Measurements from ENCODE around the gene USP17L22. TPM values are rescaled to one million over a fixed set of nuclear protein-coding genes. Genes with fewer than 3 reads are reported as not detected.
"Not testable (repeated sequence)": the region's sequence is repeated elsewhere in the genome, so short reads cannot be mapped to it uniquely, and the experiment has no call there.

The USP17L22 gene
- total RNA-seq, result not detected

- H3K4me1 Mint-ChIP-seq (ENCODE audit: low read depth); H3K9me3 Mint-ChIP-seq; H3K27me3 Mint-ChIP-seq (ENCODE audit: low read depth); H3K36me3 Mint-ChIP-seq (ENCODE audit: low read depth); CTCF ChIA-PET; intact Hi-C loops (cut with micrococcal nuclease); DNase-seq; H3K27ac Mint-ChIP-seq; H3K4me3 Mint-ChIP-seq: not testable (repeated sequence)
Measured at GRCh38 chr4:9267319-9267718, at the start of gene USP17L22. Gene USP17L22 (plus strand): TSS chr4:9267619. CDS start chr4:9267619, 0 bp downstream.

DNA sequence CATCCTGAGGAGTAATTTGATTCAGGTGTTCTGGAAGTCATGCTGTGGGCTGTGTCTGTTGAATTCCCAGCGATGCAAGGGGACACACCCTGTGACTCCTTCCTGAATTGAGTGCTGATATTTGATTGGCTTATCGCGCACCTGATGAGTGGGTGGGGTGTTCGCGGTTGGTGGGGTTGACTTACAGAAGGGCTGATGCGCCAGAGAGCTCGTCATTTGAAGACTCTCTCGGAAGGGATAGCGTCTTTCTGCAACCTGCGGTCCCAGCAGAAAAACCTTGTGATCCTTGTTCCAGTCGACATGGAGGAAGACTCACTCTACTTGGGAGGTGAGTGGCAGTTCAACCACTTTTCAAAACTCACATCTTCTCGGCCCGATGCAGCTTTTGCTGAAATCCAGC is 47.6 kb upstream of the USP17L22 start, which contains the start of gene USP17L12:
Gene USP17L12, plus strand, starts transcription at position 301 of the 400 bp plus-strand sequence. Its CDS starts 0 bp downstream, at position 301.
- H3K4me3 Mint-ChIP-seq; H3K27ac Mint-ChIP-seq; H3K27me3 Mint-ChIP-seq (ENCODE audit: low read depth); intact Hi-C loops (cut with micrococcal nuclease); H3K9me3 Mint-ChIP-seq; CTCF ChIA-PET; DNase-seq; H3K4me1 Mint-ChIP-seq (ENCODE audit: low read depth); H3K36me3 Mint-ChIP-seq (ENCODE audit: low read depth): not testable (repeated sequence)

GRCh38 chr4:9224596-9224995 is 42.8 kb upstream of the USP17L22 start, which contains the start of gene USP17L13:
Gene USP17L13 (plus strand): TSS chr4:9224896. CDS start chr4:9224896, 0 bp downstream.
- H3K9me3 Mint-ChIP-seq; H3K27me3 Mint-ChIP-seq (ENCODE audit: low read depth); intact Hi-C loops (cut with micrococcal nuclease); DNase-seq; H3K36me3 Mint-ChIP-seq (ENCODE audit: low read depth); H3K4me3 Mint-ChIP-seq; CTCF ChIA-PET; H3K4me1 Mint-ChIP-seq (ENCODE audit: low read depth); H3K27ac Mint-ChIP-seq: not testable (repeated sequence)

DNA sequence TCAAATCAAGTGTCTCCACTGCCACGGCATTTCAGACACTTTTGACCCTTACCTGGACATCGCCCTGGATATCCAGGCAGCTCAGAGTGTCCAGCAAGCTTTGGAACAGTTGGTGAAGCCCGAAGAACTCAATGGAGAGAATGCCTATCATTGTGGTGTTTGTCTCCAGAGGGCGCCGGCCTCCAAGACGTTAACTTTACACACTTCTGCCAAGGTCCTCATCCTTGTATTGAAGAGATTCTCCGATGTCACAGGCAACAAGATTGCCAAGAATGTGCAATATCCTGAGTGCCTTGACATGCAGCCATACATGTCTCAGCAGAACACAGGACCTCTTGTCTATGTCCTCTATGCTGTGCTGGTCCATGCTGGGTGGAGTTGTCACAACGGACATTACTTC is 37.2 kb upstream of the USP17L22 start:
- intact Hi-C loops (cut with micrococcal nuclease); H3K27me3 Mint-ChIP-seq (ENCODE audit: low read depth); H3K27ac Mint-ChIP-seq; H3K36me3 Mint-ChIP-seq (ENCODE audit: low read depth); DNase-seq; CTCF ChIA-PET; H3K4me1 Mint-ChIP-seq (ENCODE audit: low read depth); H3K4me3 Mint-ChIP-seq; H3K9me3 Mint-ChIP-seq: not testable (repeated sequence)

- intact Hi-C loops (cut with micrococcal nuclease); DNase-seq; H3K9me3 Mint-ChIP-seq; H3K27me3 Mint-ChIP-seq (ENCODE audit: low read depth); H3K27ac Mint-ChIP-seq; CTCF ChIA-PET; H3K36me3 Mint-ChIP-seq (ENCODE audit: low read depth); H3K4me1 Mint-ChIP-seq (ENCODE audit: low read depth); H3K4me3 Mint-ChIP-seq: not testable (repeated sequence)
Measured at GRCh38 chr4:9234085-9234484, 33.3 kb upstream of the USP17L22 start, which contains the start of gene USP17L15. Gene USP17L15 (plus strand): TSS chr4:9234385. CDS start chr4:9234385, 0 bp downstream.

DNA sequence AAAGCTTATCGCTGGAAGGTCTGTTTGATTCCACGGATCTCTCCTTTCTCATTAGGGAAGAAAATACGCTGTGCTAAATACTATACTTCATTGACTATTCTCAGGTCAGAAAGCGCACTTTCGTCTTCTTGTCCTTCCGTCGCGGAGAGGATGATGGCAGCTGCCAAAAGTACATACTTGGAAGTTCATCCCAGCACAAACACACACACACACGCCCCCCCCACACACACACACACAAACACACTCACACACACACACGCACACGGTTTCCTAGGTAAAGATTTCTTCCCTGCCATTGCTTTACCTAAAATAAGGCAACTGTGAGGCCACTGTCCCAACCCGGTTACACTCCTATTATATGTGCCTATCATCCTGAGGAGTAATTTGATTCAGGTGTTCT is 29.0 kb upstream of the USP17L22 start:
- H3K9me3 Mint-ChIP-seq; H3K4me3 Mint-ChIP-seq; CTCF ChIA-PET; H3K36me3 Mint-ChIP-seq (ENCODE audit: low read depth); H3K27me3 Mint-ChIP-seq (ENCODE audit: low read depth); intact Hi-C loops (cut with micrococcal nuclease); H3K27ac Mint-ChIP-seq; DNase-seq; H3K4me1 Mint-ChIP-seq (ENCODE audit: low read depth): not testable (repeated sequence)

DNA sequence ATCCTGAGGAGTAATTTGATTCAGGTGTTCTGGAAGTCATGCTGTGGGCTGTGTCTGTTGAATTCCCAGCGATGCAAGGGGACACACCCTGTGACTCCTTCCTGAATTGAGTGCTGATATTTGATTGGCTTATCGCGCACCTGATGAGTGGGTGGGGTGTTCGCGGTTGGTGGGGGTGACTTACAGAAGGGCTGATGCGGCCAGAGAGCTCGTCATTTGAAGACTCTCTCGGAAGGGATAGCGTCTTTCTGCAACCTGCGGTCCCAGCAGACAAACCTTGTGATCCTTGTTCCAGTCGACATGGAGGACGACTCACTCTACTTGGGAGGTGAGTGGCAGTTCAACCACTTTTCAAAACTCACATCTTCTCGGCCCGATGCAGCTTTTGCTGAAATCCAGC is 23.8 kb upstream of the USP17L22 start, which contains the start of gene USP17L17:
Gene USP17L17, plus strand, starts transcription at position 301 of the 400 bp plus-strand sequence. Its CDS starts 0 bp downstream, at position 301.
- H3K27me3 Mint-ChIP-seq (ENCODE audit: low read depth), result not testable (repeated sequence)

GRCh38 chr4:9247953-9248680 is 19.3 kb upstream of the USP17L22 start, which contains the start of gene USP17L18:
Gene USP17L18 (plus strand): TSS chr4:9248630. CDS start chr4:9248630, 0 bp downstream.
- H3K4me3 Mint-ChIP-seq; H3K27ac Mint-ChIP-seq; intact Hi-C loops (cut with micrococcal nuclease); H3K4me1 Mint-ChIP-seq (ENCODE audit: low read depth); DNase-seq; H3K36me3 Mint-ChIP-seq (ENCODE audit: low read depth); H3K27me3 Mint-ChIP-seq (ENCODE audit: low read depth); H3K9me3 Mint-ChIP-seq; CTCF ChIA-PET: not testable (repeated sequence)

More for the DNA sequence above, 23.8 kb upstream of the USP17L22 start, which contains the start of gene USP17L17:
- H3K27ac Mint-ChIP-seq; CTCF ChIA-PET; H3K4me1 Mint-ChIP-seq (ENCODE audit: low read depth); DNase-seq; intact Hi-C loops (cut with micrococcal nuclease); H3K36me3 Mint-ChIP-seq (ENCODE audit: low read depth); H3K9me3 Mint-ChIP-seq; H3K4me3 Mint-ChIP-seq: not testable (repeated sequence)

DNA sequence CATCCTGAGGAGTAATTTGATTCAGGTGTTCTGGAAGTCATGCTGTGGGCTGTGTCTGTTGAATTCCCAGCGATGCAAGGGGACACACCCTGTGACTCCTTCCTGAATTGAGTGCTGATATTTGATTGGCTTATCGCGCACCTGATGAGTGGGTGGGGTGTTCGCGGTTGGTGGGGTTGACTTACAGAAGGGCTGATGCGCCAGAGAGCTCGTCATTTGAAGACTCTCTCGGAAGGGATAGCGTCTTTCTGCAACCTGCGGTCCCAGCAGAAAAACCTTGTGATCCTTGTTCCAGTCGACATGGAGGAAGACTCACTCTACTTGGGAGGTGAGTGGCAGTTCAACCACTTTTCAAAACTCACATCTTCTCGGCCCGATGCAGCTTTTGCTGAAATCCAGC is 14.3 kb upstream of the USP17L22 start, which contains the start of gene USP17L19:
Gene USP17L19, plus strand, starts transcription at position 301 of the 400 bp plus-strand sequence. Its CDS starts 0 bp downstream, at position 301.
- DNase-seq; H3K9me3 Mint-ChIP-seq; CTCF ChIA-PET; H3K4me1 Mint-ChIP-seq (ENCODE audit: low read depth); H3K27ac Mint-ChIP-seq; intact Hi-C loops (cut with micrococcal nuclease); H3K27me3 Mint-ChIP-seq (ENCODE audit: low read depth); H3K4me3 Mint-ChIP-seq; H3K36me3 Mint-ChIP-seq (ENCODE audit: low read depth): not testable (repeated sequence)

DNA sequence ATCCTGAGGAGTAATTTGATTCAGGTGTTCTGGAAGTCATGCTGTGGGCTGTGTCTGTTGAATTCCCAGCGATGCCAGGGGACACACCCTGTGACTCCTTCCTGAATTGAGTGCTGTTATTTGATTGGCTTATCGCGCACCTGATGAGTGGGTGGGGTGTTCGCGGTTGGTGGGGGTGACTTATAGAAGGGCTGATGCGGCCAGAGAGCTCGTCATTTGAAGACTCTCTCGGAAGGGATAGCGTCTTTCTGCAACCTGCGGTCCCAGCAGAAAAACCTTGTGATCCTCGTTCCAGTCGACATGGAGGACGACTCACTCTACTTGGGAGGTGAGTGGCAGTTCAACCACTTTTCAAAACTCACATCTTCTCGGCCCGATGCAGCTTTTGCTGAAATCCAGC is 9.6 kb upstream of the USP17L22 start, which contains the start of gene USP17L20:
Gene USP17L20, plus strand, starts transcription at position 301 of the 400 bp plus-strand sequence. Its CDS starts 0 bp downstream, at position 301.
- intact Hi-C loops (cut with micrococcal nuclease); H3K4me3 Mint-ChIP-seq; H3K4me1 Mint-ChIP-seq (ENCODE audit: low read depth); H3K27me3 Mint-ChIP-seq (ENCODE audit: low read depth); DNase-seq; H3K9me3 Mint-ChIP-seq; H3K36me3 Mint-ChIP-seq (ENCODE audit: low read depth); CTCF ChIA-PET; H3K27ac Mint-ChIP-seq: not testable (repeated sequence)

DNA sequence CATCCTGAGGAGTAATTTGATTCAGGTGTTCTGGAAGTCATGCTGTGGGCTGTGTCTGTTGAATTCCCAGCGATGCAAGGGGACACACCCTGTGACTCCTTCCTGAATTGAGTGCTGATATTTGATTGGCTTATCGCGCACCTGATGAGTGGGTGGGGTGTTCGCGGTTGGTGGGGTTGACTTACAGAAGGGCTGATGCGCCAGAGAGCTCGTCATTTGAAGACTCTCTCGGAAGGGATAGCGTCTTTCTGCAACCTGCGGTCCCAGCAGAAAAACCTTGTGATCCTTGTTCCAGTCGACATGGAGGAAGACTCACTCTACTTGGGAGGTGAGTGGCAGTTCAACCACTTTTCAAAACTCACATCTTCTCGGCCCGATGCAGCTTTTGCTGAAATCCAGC is 4.8 kb upstream of the USP17L22 start, which contains the start of gene USP17L21:
Gene USP17L21, plus strand, starts transcription at position 301 of the 400 bp plus-strand sequence. Its CDS starts 0 bp downstream, at position 301.
- H3K27me3 Mint-ChIP-seq (ENCODE audit: low read depth); H3K36me3 Mint-ChIP-seq (ENCODE audit: low read depth); CTCF ChIA-PET; DNase-seq; H3K27ac Mint-ChIP-seq; H3K4me1 Mint-ChIP-seq (ENCODE audit: low read depth); intact Hi-C loops (cut with micrococcal nuclease); H3K4me3 Mint-ChIP-seq; H3K9me3 Mint-ChIP-seq: not testable (repeated sequence)

- H3K9me3 Mint-ChIP-seq; H3K4me3 Mint-ChIP-seq; H3K4me1 Mint-ChIP-seq (ENCODE audit: low read depth); intact Hi-C loops (cut with micrococcal nuclease); H3K36me3 Mint-ChIP-seq (ENCODE audit: low read depth); H3K27ac Mint-ChIP-seq; CTCF ChIA-PET; H3K27me3 Mint-ChIP-seq (ENCODE audit: low read depth): not testable (repeated sequence)
- DNase-seq, result peak; percentile 5
Measured at GRCh38 chr4:9271719-9272118, 4.3 kb downstream of the USP17L22 start.

All from activated naive CD4-positive, alpha-beta T cell treated with anti-CD3 and anti-CD28 coated beads for 36 hours (primary cell).